Measurements from ENCODE around the gene LINGO3.

Gene LINGO3

GRCh38 chr19:2274931-2275535 lies 32.9 kb downstream of the LINGO3 start:
- peak; percentile 57 for DNase-seq (ENCODE audit: extremely low spot score)
- POLR2A ChIA-PET, result interaction anchor here (1.3 to 1.6 kb wide), 2 partner anchors 10 to 14 kb away, joined by 3 to 4 read pairs; no protein-coding TSS in a partner anchor
- TF ChIP-seq NFRKB (IDR thresholded peaks at IDR 0.05) (no peak), BHLHE40 (IDR thresholded peaks at IDR 0.05; ENCODE audit: borderline replicate concordance) (no peak), LEF1 (IDR thresholded peaks at IDR 0.05; ENCODE audit: borderline replicate concordance) (no peak), FOXA1 (IDR thresholded peaks at IDR 0.05) (no peak), HDGF (IDR thresholded peaks at IDR 0.05; ENCODE audit: borderline replicate concordance) (no peak), CTBP1 (IDR thresholded peaks at IDR 0.05; ENCODE audit: borderline replicate concordance) (no peak), L3MBTL2 (conservative IDR thresholded peaks at IDR 0.05) (no peak), FOXK2 (IDR thresholded peaks at IDR 0.05) (no peak), ELF4 (IDR thresholded peaks at IDR 0.05) (no peak), ARNT (IDR thresholded peaks at IDR 0.05) (no peak), PKNOX1 (IDR thresholded peaks at IDR 0.05) (no peak), TARDBP (IDR thresholded peaks at IDR 0.05) (no peak), SP1 (IDR thresholded peaks at IDR 0.05) (no peak), SUZ12 (IDR thresholded peaks at IDR 0.05) (no peak), FOXM1 (IDR thresholded peaks at IDR 0.05; ENCODE audit: borderline replicate concordance) (no peak), ZNF384 (IDR thresholded peaks at IDR 0.05) (no peak; the same call in 1 of the 2 replicates)
- CTCF ChIA-PET, result interaction anchor here (0.7 to 1.7 kb wide), 4 partner anchors 38 to 44 kb away, joined by 3 to 4 read pairs (median 4); partner anchors contain the start of gene PLEKHJ1

GRCh38 chr19:2274185-2274711 lies 33.7 kb downstream of the LINGO3 start:
- no peak for TF ChIP-seq NFRKB (IDR thresholded peaks at IDR 0.05)
- TF ChIP-seq L3MBTL2 (conservative IDR thresholded peaks at IDR 0.05), result no peak
- TF ChIP-seq HDGF (IDR thresholded peaks at IDR 0.05; ENCODE audit: borderline replicate concordance), result no peak
- no peak for TF ChIP-seq BHLHE40 (IDR thresholded peaks at IDR 0.05; ENCODE audit: borderline replicate concordance)
- TF ChIP-seq ARNT (IDR thresholded peaks at IDR 0.05), result no peak
- POLR2A ChIA-PET, result interaction anchor here (1.3 to 1.9 kb wide), 4 partner anchors 11 to 118 kb away, joined by 3 to 5 read pairs (median 4); no protein-coding TSS in a partner anchor
- no peak for DNase-seq (ENCODE audit: extremely low spot score)
- CTCF ChIA-PET, result interaction anchor here (0.5 to 1.7 kb wide), 7 partner anchors 11 to 118 kb away, joined by 3 to 4 read pairs (median 4); partner anchors contain the start of gene PLEKHJ1

GRCh38 chr19:2273356-2274184 lies 34.4 kb downstream of the LINGO3 start:
- TF ChIP-seq SP1 (IDR thresholded peaks at IDR 0.05) (no peak), CTBP1 (IDR thresholded peaks at IDR 0.05; ENCODE audit: borderline replicate concordance) (no peak), ARNT (IDR thresholded peaks at IDR 0.05) (0 out of 2 replicates have a peak, but pooled peaks have one; percentile 24), FOXA1 (IDR thresholded peaks at IDR 0.05) (no peak), TARDBP (IDR thresholded peaks at IDR 0.05) (no peak), L3MBTL2 (conservative IDR thresholded peaks at IDR 0.05) (no peak; the same call in 1 of the 2 replicates), ZNF384 (IDR thresholded peaks at IDR 0.05) (no peak), PKNOX1 (IDR thresholded peaks at IDR 0.05) (0 out of 2 replicates have a peak, but pooled peaks have one; percentile 18), FOXK2 (IDR thresholded peaks at IDR 0.05) (no peak), BHLHE40 (IDR thresholded peaks at IDR 0.05; ENCODE audit: borderline replicate concordance) (no peak), HDGF (IDR thresholded peaks at IDR 0.05; ENCODE audit: borderline replicate concordance) (peak; percentile 98; the same call in 1 of the 2 replicates), ELF4 (IDR thresholded peaks at IDR 0.05) (peak; percentile 95)
- DNase-seq (ENCODE audit: extremely low spot score), result peak; percentile 90
- ChIA-PET POLR2A (interaction anchor here (1.3 to 1.9 kb wide), 4 partner anchors 12 to 119 kb away, joined by 3 to 5 read pairs (median 4); no protein-coding TSS in a partner anchor), CTCF (interaction anchor here (0.5 to 1.7 kb wide), 7 partner anchors 11 to 119 kb away, joined by 3 to 5 read pairs (median 4); no protein-coding TSS in a partner anchor)

- ChIA-PET POLR2A (interaction anchor here (1.0 to 2.1 kb wide), 8 partner anchors 12 to 122 kb away, joined by 3 to 18 read pairs (median 5); partner anchors contain the start of genes AP3D1, LSM7, PLEKHJ1 and SPPL2B), CTCF (interaction anchor here (1.3 kb wide), 1 partner anchor 9 kb away, joined by 4 read pairs; no protein-coding TSS in a partner anchor)
Measured at GRCh38 chr19:2271234-2272103, 36.5 kb downstream of the LINGO3 start.

More at GRCh38 chr19:2271234-2272103, 36.5 kb downstream of the LINGO3 start:
- TF ChIP-seq ZNF384 (IDR thresholded peaks at IDR 0.05), result no peak
- TF ChIP-seq PKNOX1 (IDR thresholded peaks at IDR 0.05), result no peak
- no peak for TF ChIP-seq SP1 (IDR thresholded peaks at IDR 0.05)
- DNase-seq (ENCODE audit: extremely low spot score), result no peak
